ENCODE data around the gene HAND1.
A peak's percentile ranks its signal among the peaks of the same experiment; 100 is the strongest.

HAND1 gene

DNA sequence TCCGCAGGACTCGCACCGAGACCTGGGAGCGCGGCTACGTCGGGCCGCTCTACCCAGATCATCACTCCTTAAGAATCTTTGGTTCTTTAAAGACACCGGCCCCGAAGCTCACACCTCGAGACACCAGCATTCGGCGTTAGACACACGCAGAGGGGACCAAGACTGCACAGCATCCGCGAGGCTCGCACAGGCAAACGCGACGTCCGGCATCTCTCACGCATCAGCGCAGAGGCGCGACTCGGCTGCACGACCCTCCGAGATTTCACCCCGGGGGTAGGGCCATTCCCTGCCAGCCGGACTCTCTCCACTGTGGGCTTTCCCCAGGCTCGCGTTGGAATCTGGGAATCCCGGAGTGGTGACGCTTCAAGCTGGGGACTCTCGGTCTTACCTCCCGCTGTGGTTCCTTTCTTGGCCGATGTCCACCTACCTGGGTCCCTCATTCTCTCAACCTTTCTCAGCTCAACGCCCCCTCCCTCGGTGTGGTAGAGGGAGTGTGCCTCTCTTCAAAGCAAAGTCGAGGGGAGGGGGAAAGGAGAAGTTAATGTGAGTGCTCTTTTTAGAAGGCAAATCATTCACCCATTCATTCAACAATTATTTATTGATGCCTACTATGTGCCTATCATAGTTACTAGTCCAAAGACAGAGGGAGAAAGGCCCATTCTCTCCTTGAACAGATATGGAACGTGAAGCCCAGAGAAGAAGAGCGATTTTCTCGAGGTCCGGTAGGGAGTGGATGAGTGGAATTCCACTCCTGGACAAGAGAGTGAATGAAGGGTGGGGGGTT is 1.3 kb upstream of the HAND1 start:
- H3K4me3 ChIP-seq = peak overlapping the region; percentile 68
- H3K36me3 ChIP-seq (ENCODE audit: insufficient read depth, low read length) = no peaks in the 10 kb centered on the region
- DNase-seq (ENCODE audit: low read depth, low spot score) = no peak
- H3K9ac ChIP-seq (ENCODE audit: insufficient read length) = peak overlapping the region; percentile 53
- H3K27ac ChIP-seq = peak overlapping the region; percentile 74
- H3K9me3 ChIP-seq (ENCODE audit: low read depth, low read length) = no peaks in the 10 kb centered on the region
- TF ChIP-seq EZH2 (IDR thresholded peaks at IDR 0.05) = no peak

DNA sequence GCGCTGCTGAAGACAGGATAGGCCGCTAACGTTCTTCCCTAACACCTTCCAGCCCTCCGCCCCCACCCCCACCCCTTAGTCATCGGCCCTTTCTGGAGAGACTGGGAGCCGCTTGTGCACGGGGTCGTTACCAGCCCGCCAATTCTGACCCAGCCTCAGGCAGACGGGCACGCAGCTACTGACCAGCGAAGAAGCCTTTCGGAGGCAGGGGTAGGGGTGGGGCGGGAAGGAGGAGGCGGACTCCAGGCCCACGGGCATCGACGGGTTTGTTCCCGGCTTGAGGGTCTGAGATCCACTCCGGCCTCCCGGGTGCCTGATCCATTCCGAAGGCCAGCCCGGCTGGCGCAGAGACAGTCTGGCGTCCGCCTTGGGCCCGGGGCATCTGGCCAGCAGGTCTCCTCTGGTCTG is 729 bp upstream of the HAND1 start:
- H3K9me3 ChIP-seq (ENCODE audit: low read depth, low read length) = no peaks in the 10 kb centered on the region
- no peak for DNase-seq (ENCODE audit: low read depth, low spot score)
- H3K36me3 ChIP-seq (ENCODE audit: insufficient read depth, low read length) = no peaks in the 10 kb centered on the region
- H3K27ac ChIP-seq = no peak overlapping the region
- no peak overlapping the region for H3K9ac ChIP-seq (ENCODE audit: insufficient read length)
- TF ChIP-seq FOXP2 (optimal IDR thresholded peaks at IDR 0.05; ENCODE audit: control extremely low read depth, extremely low read length, insufficient read depth) (no peak), POLR2AphosphoS5 (IDR thresholded peaks at IDR 0.05; ENCODE audit: borderline replicate concordance, low read depth, low read length) (no peak), EZH2 (IDR thresholded peaks at IDR 0.05) (no peak)
- no peak overlapping the region for H3K4me3 ChIP-seq

DNA sequence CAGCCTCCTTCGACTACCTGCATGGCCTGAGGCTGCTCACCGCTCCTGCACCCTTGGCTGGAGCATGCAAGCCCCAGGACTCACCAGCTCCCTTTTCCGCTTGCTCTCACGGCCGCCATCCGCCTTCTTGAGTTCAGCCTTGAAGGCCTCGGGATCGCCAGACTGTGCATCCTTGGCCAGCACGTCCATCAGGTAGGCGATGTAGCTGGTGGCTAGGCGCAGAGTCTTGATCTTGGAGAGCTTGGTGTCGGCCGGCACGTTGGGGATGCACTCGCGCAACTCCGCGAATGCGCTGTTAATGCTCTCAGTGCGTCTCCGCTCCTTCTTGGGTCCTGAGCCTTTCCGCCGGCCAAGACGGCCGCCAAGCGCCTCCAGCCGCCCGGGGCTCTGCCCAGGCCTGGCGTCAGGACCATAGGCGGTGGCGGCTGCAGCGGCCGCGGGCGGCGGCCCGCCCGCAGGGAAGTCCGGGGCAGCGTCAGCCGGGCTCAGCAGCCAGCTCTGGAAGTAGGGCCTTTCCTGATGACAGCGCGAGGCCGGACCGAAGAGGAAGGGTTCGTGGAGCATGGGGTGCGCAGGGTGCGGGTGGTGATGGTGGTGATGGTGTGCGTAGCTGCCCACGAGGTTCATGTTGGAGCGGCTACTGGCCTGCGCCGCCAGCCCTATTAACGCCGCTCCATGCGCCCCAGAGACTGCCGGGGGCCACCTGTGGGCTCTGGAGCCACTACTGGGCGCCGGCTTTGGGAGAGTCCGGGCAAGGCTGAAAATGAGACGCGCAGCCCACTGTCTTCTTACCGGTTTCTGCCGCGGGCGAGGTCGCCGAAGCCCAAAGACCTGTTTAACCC is 424 bp downstream of the HAND1 start:
- H3K4me3 ChIP-seq = peak overlapping the region; percentile 69
- DNase-seq (ENCODE audit: low read depth, low spot score) = no peak
- TF ChIP-seq EZH2 (IDR thresholded peaks at IDR 0.05) (no peak), FOXP2 (optimal IDR thresholded peaks at IDR 0.05; ENCODE audit: control extremely low read depth, extremely low read length, insufficient read depth) (no peak), POLR2AphosphoS5 (IDR thresholded peaks at IDR 0.05; ENCODE audit: borderline replicate concordance, low read depth, low read length) (no peak)

DNA sequence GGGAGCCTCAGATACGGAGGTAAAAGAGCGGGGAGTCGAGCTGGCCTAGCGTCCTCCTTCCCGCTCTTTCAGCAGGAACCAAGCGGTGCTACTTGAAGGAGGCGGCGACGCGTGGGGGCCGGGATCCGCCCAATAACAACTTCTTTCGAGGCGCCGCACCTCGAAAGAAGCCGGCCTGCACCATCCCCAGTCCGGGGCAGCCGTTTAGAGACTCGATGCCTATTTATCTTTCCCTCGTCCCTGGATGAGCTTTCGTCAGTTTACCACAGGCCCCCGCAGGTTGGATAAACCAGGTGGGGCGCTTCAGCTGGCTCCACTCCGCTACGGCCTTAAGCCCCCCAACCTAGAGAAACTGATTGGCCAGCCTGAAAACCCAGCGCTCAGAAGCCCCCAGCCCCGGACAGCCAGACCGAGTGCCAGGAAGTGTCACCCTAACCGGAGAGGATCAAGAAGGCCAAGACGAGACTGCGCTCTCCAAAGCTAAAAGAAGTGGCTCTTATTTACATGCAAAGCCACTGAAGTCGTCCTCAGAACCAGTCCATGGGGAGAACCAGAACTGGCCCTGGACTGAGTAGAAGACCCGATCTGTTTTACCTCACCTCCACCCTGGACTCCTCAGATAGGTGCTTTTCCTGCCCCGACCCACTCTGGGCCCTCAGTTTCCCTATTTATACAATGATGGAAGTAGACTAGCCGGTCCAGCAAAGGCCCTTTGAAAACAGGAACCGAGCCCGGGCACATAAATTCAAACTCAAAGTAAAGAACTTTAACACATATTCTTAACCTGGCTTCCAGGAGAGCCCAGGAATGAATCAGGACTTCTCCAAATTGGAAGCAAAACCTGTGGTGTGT is 1.4 kb downstream of the HAND1 start:
- TF ChIP-seq EZH2 (IDR thresholded peaks at IDR 0.05) (no peak), POLR2AphosphoS5 (IDR thresholded peaks at IDR 0.05; ENCODE audit: borderline replicate concordance, low read depth, low read length) (no peak), FOXP2 (optimal IDR thresholded peaks at IDR 0.05; ENCODE audit: control extremely low read depth, extremely low read length, insufficient read depth) (no peak)
- peak overlapping the region; percentile 69 for H3K4me3 ChIP-seq
- DNase-seq (ENCODE audit: low read depth, low spot score) = no peak

More for the DNA sequence above, 424 bp downstream of the HAND1 start:
- H3K9me3 ChIP-seq (ENCODE audit: low read depth, low read length) = no peaks in the 10 kb centered on the region
- H3K36me3 ChIP-seq (ENCODE audit: insufficient read depth, low read length) = no peaks in the 10 kb centered on the region
- H3K9ac ChIP-seq (ENCODE audit: insufficient read length) = no peak overlapping the region
- no peak overlapping the region for H3K27ac ChIP-seq

DNA sequence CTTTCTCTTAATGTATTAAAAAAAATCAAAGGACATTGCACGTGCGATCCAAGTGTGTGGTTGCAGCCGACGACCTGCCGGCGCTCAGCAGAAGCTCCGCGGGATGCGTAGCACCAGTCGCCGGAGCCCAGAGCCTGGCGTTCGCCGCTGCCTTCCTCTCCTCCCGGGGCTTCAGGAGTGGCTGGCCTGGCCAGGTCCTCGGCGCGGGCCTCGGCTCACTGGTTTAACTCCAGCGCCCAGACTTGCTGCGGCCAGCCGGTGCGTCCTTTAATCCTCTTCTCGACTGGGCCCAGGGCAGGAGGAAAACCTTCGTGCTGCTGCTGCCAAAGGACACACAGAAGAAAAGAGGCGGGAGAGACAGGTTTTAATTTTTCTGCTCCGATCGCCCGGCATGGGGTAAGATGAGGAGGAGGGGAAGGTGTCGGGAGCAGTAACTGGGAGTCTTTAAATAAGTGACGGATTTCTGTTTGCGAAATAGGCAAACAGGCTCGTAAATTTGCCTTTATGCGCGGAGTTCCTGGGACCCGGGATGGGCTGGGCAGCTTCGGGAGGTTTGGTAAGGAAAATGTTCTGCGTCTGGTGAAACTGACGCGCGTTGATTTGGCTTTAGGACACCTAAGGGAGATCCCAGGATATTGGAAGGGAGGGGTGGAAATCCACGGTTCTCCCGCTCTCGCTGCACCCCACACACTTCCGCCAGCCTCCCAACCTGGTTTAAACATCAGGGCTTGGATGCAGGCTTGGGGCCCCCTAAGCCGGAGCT is 2.3 kb downstream of the HAND1 start:
- peak overlapping the region; percentile 60 for H3K9ac ChIP-seq (ENCODE audit: insufficient read length)
- H3K27ac ChIP-seq = peak overlapping the region; percentile 84; the same call in 1 of the 2 replicates
- H3K4me3 ChIP-seq = peak overlapping the region; percentile 69
- H3K36me3 ChIP-seq (ENCODE audit: insufficient read depth, low read length) = no peaks in the 10 kb centered on the region
- no peaks in the 10 kb centered on the region for H3K9me3 ChIP-seq (ENCODE audit: low read depth, low read length)
- no peak for TF ChIP-seq FOXP2 (optimal IDR thresholded peaks at IDR 0.05; ENCODE audit: control extremely low read depth, extremely low read length, insufficient read depth)
- no peak for TF ChIP-seq POLR2AphosphoS5 (IDR thresholded peaks at IDR 0.05; ENCODE audit: borderline replicate concordance, low read depth, low read length)
- TF ChIP-seq EZH2 (IDR thresholded peaks at IDR 0.05) = no peak
- DNase-seq (ENCODE audit: low read depth, low spot score) = no peak

More for the DNA sequence above, 1.4 kb downstream of the HAND1 start:
- Histone ChIP-seq H3K9ac (ENCODE audit: insufficient read length) (peak overlapping the region; percentile 60), H3K9me3 (ENCODE audit: low read depth, low read length) (no peaks in the 10 kb centered on the region), H3K36me3 (ENCODE audit: insufficient read depth, low read length) (no peaks in the 10 kb centered on the region), H3K27ac (peak overlapping the region; percentile 84; the same call in 1 of the 2 replicates)

DNA sequence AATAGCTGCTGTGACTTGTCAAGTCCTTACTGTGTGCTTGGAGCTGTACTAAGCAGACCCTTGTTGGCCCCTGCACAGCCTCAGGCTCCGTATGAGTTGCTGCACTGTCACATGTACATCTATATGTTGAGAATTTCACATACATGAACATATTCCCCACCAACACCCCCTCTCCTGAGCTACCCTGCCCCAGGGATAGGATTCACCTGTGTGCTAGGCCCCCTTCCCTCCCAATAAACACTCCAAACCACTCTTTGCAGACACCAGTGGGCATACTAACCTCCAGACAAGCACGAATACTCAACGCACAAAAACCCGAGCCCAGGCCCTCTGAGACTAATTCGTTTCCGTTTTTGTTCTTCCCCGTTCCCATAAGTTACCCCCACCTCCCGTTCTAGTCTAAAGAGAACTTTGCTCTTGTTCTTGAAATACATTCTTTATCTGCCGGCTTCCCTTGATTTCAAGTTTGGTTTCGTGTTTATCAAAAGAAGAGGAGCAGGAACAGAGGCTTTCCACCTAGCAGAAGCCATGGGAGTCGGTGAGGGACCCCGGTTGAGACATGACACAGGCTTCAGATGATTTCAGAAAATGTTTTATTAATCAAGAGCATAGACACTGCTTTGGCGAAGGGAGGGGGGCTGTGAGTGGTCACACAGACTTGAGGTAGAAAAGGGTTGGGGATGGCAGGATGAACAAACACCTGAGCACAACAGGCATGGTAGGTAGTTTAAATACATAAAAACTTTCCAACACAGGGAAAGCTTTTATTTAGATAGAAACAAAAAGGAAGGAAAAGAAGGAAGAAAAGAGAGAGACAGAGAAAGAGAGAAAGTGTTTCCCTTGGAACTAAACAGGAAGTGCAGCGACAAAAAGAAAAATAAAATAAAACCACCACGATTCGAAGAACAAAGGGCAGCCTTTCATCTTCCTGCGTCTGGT is 3.4 kb downstream of the HAND1 start:
- TF ChIP-seq FOXP2 (optimal IDR thresholded peaks at IDR 0.05; ENCODE audit: control extremely low read depth, extremely low read length, insufficient read depth) = no peak
- no peak for TF ChIP-seq EZH2 (IDR thresholded peaks at IDR 0.05)
- no peak for TF ChIP-seq POLR2AphosphoS5 (IDR thresholded peaks at IDR 0.05; ENCODE audit: borderline replicate concordance, low read depth, low read length)
- Histone ChIP-seq H3K36me3 (ENCODE audit: insufficient read depth, low read length) (no peaks in the 10 kb centered on the region), H3K4me3 (peak overlapping the region; percentile 62), H3K9me3 (ENCODE audit: low read depth, low read length) (no peaks in the 10 kb centered on the region), H3K27ac (peak overlapping the region; percentile 84), H3K9ac (ENCODE audit: insufficient read length) (peak overlapping the region; percentile 56)
- DNase-seq (ENCODE audit: low read depth, low spot score) = no peak
